Glutamatergic neuron (in vitro differentiated cells): ENCODE results near the gene CRHBP. TPM values are rescaled to one million over a fixed set of nuclear protein-coding genes. Genes with fewer than 3 reads are reported as not detected.
"Not testable (repeated sequence)": the region's sequence is repeated elsewhere in the genome, so short reads cannot be mapped to it uniquely, and the experiment has no call there.

Source experiments
- DNase-seq: peaks from one replicate; pipeline ENCODE4 v3.0.0; 2022
- H3K27ac Mint-ChIP-seq: one replicate; pipeline ENCODE4 v1.8.0; 2020; ENCODE audit warnings: mild to moderate bottlenecking, mixed read lengths, inconsistent platforms; ENCODE audit not compliant: unreplicated experiment
- H3K27me3 Mint-ChIP-seq: one replicate; pipeline ENCODE4 v1.8.0; 2020; ENCODE audit warnings: mild to moderate bottlenecking, moderate library complexity, mixed read lengths, inconsistent platforms; ENCODE audit not compliant: unreplicated experiment
- H3K36me3 Mint-ChIP-seq: one replicate; pipeline ENCODE4 v1.8.0; 2020; ENCODE audit warnings: mild to moderate bottlenecking, mixed read lengths, inconsistent platforms; ENCODE audit not compliant: unreplicated experiment
- H3K4me1 Mint-ChIP-seq: one replicate; pipeline ENCODE4 v1.8.0; 2020; ENCODE audit warnings: mild to moderate bottlenecking, low read depth, mixed read lengths, inconsistent platforms; ENCODE audit not compliant: unreplicated experiment
- H3K4me3 Mint-ChIP-seq: one replicate; pipeline ENCODE4 v1.8.0; 2020; ENCODE audit warnings: mild to moderate bottlenecking, mixed read lengths, inconsistent platforms; ENCODE audit not compliant: unreplicated experiment
- H3K9me3 Mint-ChIP-seq: one replicate; pipeline ENCODE4 v1.8.0; 2020; ENCODE audit warnings: mild to moderate bottlenecking, moderate library complexity, mixed read lengths, inconsistent platforms; ENCODE audit not compliant: unreplicated experiment
- CTCF ChIP-seq: fragments of 200-600 bp; sonication (generic); IDR thresholded peaks from one replicate; pipeline ENCODE4 v1.5.0; 2021; ENCODE audit not compliant: partially characterized antibody, unreplicated experiment
- total RNA-seq: library from RNA; stranded (reverse); fragmentation: NEBNext Ultra II Directional; extraction: Animal tissue kit (Norgen Biotek cat#: 25700); gene quantifications from one replicate; pipeline ENCODE4 v1.2.1, GENCODE V29; 2021; ENCODE audit not compliant: unreplicated experiment

CRHBP gene
- total RNA-seq, 1 donor from 2014 or later, result not detected

GRCh38 chr5:76986825-76987526 is 34.1 kb downstream of the CRHBP start:
- peak; percentile 35 for DNase-seq
- H3K27me3 Mint-ChIP-seq, result no peaks in the 10 kb centered on the region

GRCh38 chr5:76990899-76991459 is 38.1 kb downstream of the CRHBP start:
- DNase-seq, result no peak
- Mint-ChIP-seq H3K27me3 (no peaks in the 10 kb centered on the region), H3K36me3 (no peaks in the 10 kb centered on the region), H3K4me1 (peaks cover 9% of the 10 kb centered on the region), H3K9me3 (peaks cover 6% of the 10 kb centered on the region), H3K4me3 (no peak overlapping the region), H3K27ac (no peak overlapping the region)
- no peak for TF ChIP-seq CTCF

More at GRCh38 chr5:76986825-76987526, 34.1 kb downstream of the CRHBP start:
- H3K4me1 Mint-ChIP-seq, result peaks cover 9% of the 10 kb centered on the region
- H3K9me3 Mint-ChIP-seq, result peaks cover 9% of the 10 kb centered on the region
- no peak for TF ChIP-seq CTCF
- no peaks in the 10 kb centered on the region for H3K36me3 Mint-ChIP-seq
- H3K27ac Mint-ChIP-seq, result peak overlapping the region; percentile 37
- no peak overlapping the region for H3K4me3 Mint-ChIP-seq

GRCh38 chr5:76993436-76993835 is 40.6 kb downstream of the CRHBP start:
- not testable (repeated sequence) for H3K9me3 Mint-ChIP-seq, H3K27ac Mint-ChIP-seq, H3K4me3 Mint-ChIP-seq, H3K36me3 Mint-ChIP-seq, H3K27me3 Mint-ChIP-seq, H3K4me1 Mint-ChIP-seq, DNase-seq

GRCh38 chr5:76994337-76994736 is 41.5 kb downstream of the CRHBP start:
- no peak overlapping the region for H3K27ac Mint-ChIP-seq
- peaks cover 2% of the 10 kb centered on the region for H3K9me3 Mint-ChIP-seq
- no peak for DNase-seq
- TF ChIP-seq CTCF, result no peak
- H3K4me3 Mint-ChIP-seq, result no peak overlapping the region
- H3K4me1 Mint-ChIP-seq, result no peaks in the 10 kb centered on the region
- no peaks in the 10 kb centered on the region for H3K27me3 Mint-ChIP-seq
- H3K36me3 Mint-ChIP-seq, result no peaks in the 10 kb centered on the region

- not testable (repeated sequence) for H3K27ac Mint-ChIP-seq, H3K4me1 Mint-ChIP-seq, H3K9me3 Mint-ChIP-seq, DNase-seq, H3K36me3 Mint-ChIP-seq, H3K27me3 Mint-ChIP-seq, H3K4me3 Mint-ChIP-seq
Measured at GRCh38 chr5:76998251-76998650, 45.4 kb downstream of the CRHBP start.

GRCh38 chr5:76999451-76999850 is 46.6 kb downstream of the CRHBP start:
- Mint-ChIP-seq H3K9me3 (no peaks in the 10 kb centered on the region), H3K4me3 (no peak overlapping the region), H3K27me3 (no peaks in the 10 kb centered on the region), H3K4me1 (no peaks in the 10 kb centered on the region), H3K36me3 (no peaks in the 10 kb centered on the region), H3K27ac (no peak overlapping the region)
- no peak for TF ChIP-seq CTCF
- DNase-seq, result no peak
